Measurements from ENCODE around the gene KAZN. TPM values are rescaled to one million over a fixed set of nuclear protein-coding genes. Genes with fewer than 3 reads are reported as not detected.

Gene KAZN
- polyA plus RNA-seq, 1 donor from 2014 or later, result 20.6 TPM

DNA sequence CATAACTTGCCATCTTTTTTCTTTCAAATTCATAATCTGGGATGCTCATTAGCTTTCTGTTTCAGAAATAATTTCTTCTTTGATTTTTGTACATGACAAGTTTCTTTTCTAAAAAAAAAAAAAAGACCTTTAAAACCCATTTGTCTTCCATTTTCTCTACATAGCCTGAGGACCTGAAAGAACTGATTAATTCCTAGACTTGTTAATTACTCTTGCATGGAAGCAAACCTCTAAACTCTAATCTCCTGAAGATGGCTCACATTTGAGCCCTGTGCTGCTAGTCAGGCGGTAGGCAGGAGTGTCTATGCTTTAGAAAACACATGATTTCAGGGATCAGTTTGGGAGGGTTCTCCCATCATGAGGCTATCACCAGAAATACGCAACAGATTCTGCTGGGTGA, 152.0 kb downstream of the KAZN start:
- H3K79me2 ChIP-seq (replicated peaks; ENCODE audit: insufficient read depth, low read length), result no peaks in the 10 kb centered on the region
- TF ChIP-seq, protein P1, sequence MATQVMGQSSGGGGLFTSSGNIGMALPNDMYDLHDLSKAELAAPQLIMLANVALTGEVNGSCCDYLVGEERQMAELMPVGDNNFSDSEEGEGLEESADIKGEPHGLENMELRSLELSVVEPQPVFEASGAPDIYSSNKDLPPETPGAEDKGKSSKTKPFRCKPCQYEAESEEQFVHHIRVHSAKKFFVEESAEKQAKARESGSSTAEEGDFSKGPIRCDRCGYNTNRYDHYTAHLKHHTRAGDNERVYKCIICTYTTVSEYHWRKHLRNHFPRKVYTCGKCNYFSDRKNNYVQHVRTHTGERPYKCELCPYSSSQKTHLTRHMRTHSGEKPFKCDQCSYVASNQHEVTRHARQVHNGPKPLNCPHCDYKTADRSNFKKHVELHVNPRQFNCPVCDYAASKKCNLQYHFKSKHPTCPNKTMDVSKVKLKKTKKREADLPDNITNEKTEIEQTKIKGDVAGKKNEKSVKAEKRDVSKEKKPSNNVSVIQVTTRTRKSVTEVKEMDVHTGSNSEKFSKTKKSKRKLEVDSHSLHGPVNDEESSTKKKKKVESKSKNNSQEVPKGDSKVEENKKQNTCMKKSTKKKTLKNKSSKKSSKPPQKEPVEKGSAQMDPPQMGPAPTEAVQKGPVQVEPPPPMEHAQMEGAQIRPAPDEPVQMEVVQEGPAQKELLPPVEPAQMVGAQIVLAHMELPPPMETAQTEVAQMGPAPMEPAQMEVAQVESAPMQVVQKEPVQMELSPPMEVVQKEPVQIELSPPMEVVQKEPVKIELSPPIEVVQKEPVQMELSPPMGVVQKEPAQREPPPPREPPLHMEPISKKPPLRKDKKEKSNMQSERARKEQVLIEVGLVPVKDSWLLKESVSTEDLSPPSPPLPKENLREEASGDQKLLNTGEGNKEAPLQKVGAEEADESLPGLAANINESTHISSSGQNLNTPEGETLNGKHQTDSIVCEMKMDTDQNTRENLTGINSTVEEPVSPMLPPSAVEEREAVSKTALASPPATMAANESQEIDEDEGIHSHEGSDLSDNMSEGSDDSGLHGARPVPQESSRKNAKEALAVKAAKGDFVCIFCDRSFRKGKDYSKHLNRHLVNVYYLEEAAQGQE (IDR thresholded peaks at IDR 0.05; ENCODE audit: borderline replicate concordance), result no peak
- no peak for TF ChIP-seq TAF1 (IDR thresholded peaks at IDR 0.05; ENCODE audit: low read depth)
- no peak for TF ChIP-seq EZH2 (IDR thresholded peaks at IDR 0.05; ENCODE audit: borderline replicate concordance, insufficient read depth, low read length, poor library complexity, severe bottlenecking)
- TF ChIP-seq RAD21 (conservative IDR thresholded peaks at IDR 0.05), result no peak
- no peak for TF ChIP-seq POLR2AphosphoS5 (IDR thresholded peaks at IDR 0.05)
- TF ChIP-seq SMC3 (conservative IDR thresholded peaks at IDR 0.05; ENCODE audit: poor library complexity), result no peak
- no peak overlapping the region for H3K27ac ChIP-seq (ENCODE audit: low read length)
- H4K20me1 ChIP-seq (ENCODE audit: insufficient read depth), result no peaks in the 10 kb centered on the region
- no peaks in the 10 kb centered on the region for H3K9me2 ChIP-seq (ENCODE audit: insufficient read depth, low read length)
- no peak overlapping the region for H2AFZ ChIP-seq (ENCODE audit: low read depth, low read length)
- H3K4me3 ChIP-seq (ENCODE audit: low read length), result no peak overlapping the region
- H3K9ac ChIP-seq (ENCODE audit: low read length), result no peak overlapping the region
- H3F3A ChIP-seq (ENCODE audit: insufficient read depth, low read length, poor library complexity, severe bottlenecking), result no peaks in the 10 kb centered on the region
- H3K9me3 ChIP-seq (ENCODE audit: low read length), result no peaks in the 10 kb centered on the region
- H3K27me3 ChIP-seq (ENCODE audit: insufficient read depth, low read depth, low read length), result no peaks in the 10 kb centered on the region
- no peak overlapping the region for H3K4me2 ChIP-seq (ENCODE audit: low read length)
- no peaks in the 10 kb centered on the region for H3K36me3 ChIP-seq (ENCODE audit: insufficient read depth, low read length)

DNA sequence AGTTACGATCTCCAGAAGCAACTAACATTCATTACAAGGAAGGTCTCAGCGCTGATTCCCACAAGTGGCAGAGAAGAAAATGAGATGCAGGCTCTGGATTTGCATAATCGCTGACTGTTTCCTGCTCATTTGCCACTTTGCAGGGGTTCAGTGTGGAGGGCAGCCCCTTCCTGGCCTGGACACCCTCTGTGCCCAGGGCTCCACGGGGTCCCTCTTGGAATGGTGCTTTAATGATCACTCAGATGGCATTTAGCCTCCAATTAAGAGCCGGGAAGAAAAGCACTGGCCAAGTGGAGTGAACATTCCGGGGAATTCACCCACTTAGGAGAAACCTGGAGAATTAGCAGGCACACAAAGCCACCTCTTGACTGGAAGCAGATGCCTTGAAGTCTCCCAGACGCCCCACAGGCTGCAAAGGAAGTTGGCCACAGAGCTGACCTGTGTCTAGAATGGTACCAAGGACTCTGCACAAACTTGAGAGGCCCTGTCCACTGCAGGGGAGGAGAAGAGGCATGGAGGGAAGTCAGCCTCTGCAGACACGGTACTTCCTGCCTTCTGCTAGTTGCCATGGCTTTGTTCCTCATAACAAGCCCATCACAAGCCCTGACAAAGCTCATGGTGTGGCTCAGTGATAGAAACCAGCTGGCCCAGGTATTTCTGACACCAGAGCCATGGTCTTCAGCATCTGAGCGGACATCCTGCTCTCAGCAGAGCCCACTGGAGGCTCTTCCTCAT, 157.2 kb downstream of the KAZN start:
- Histone ChIP-seq H3K27me3 (ENCODE audit: insufficient read depth, low read depth, low read length) (no peaks in the 10 kb centered on the region), H3K9me3 (ENCODE audit: low read length) (no peaks in the 10 kb centered on the region), H3K9ac (ENCODE audit: low read length) (no peak overlapping the region), H3K4me2 (ENCODE audit: low read length) (no peak overlapping the region), H4K20me1 (ENCODE audit: insufficient read depth) (no peaks in the 10 kb centered on the region), H3K9me2 (ENCODE audit: insufficient read depth, low read length) (no peaks in the 10 kb centered on the region), H3K4me3 (ENCODE audit: low read length) (no peak overlapping the region), H3K27ac (ENCODE audit: low read length) (no peak overlapping the region), H3K79me2 (replicated peaks; ENCODE audit: insufficient read depth, low read length) (no peaks in the 10 kb centered on the region), H2AFZ (ENCODE audit: low read depth, low read length) (no peak overlapping the region), H3K36me3 (ENCODE audit: insufficient read depth, low read length) (no peaks in the 10 kb centered on the region), H3F3A (ENCODE audit: insufficient read depth, low read length, poor library complexity, severe bottlenecking) (no peaks in the 10 kb centered on the region)
- TF ChIP-seq, protein P1 (IDR thresholded peaks at IDR 0.05; ENCODE audit: borderline replicate concordance), result peak; percentile 66
- TF ChIP-seq, protein P2, sequence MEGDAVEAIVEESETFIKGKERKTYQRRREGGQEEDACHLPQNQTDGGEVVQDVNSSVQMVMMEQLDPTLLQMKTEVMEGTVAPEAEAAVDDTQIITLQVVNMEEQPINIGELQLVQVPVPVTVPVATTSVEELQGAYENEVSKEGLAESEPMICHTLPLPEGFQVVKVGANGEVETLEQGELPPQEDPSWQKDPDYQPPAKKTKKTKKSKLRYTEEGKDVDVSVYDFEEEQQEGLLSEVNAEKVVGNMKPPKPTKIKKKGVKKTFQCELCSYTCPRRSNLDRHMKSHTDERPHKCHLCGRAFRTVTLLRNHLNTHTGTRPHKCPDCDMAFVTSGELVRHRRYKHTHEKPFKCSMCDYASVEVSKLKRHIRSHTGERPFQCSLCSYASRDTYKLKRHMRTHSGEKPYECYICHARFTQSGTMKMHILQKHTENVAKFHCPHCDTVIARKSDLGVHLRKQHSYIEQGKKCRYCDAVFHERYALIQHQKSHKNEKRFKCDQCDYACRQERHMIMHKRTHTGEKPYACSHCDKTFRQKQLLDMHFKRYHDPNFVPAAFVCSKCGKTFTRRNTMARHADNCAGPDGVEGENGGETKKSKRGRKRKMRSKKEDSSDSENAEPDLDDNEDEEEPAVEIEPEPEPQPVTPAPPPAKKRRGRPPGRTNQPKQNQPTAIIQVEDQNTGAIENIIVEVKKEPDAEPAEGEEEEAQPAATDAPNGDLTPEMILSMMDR (IDR thresholded peaks at IDR 0.05; ENCODE audit: poor library complexity, severe bottlenecking), result no peak
